ENCODE measurements around the gene AKAP9.
"Not testable (repeated sequence)": the region's sequence is repeated elsewhere in the genome, so short reads cannot be mapped to it uniquely, and the experiment has no call there.

Gene AKAP9

GRCh38 chr7:91946549-91946948 lies 5.9 kb downstream of the AKAP9 start:
- no peak for DNase-seq (ENCODE audit: low spot score)

- no peak for DNase-seq (ENCODE audit: low spot score)
These were observed 7.3 kb downstream of the AKAP9 start for GRCh38 chr7:91947948-91948347.

GRCh38 chr7:91949221-91950009 lies 8.8 kb downstream of the AKAP9 start:
- no peak for DNase-seq (ENCODE audit: low spot score)

GRCh38 chr7:91953618-91954017 lies 13.0 kb downstream of the AKAP9 start:
- no peak for DNase-seq (ENCODE audit: low spot score)

GRCh38 chr7:91956464-91956863 lies 15.8 kb downstream of the AKAP9 start:
- not testable (repeated sequence) for DNase-seq (ENCODE audit: low spot score)

- DNase-seq (ENCODE audit: low spot score): no peak
These were observed 16.6 kb downstream of the AKAP9 start for GRCh38 chr7:91957232-91957631.

GRCh38 chr7:91957823-91958222 lies 17.2 kb downstream of the AKAP9 start:
- no peak for DNase-seq (ENCODE audit: low spot score)

GRCh38 chr7:91959023-91959422 lies 18.4 kb downstream of the AKAP9 start:
- no peak for DNase-seq (ENCODE audit: low spot score)

GRCh38 chr7:91961816-91962215 lies 21.2 kb downstream of the AKAP9 start:
- no peak for DNase-seq (ENCODE audit: low spot score)

GRCh38 chr7:91962419-91962818 lies 21.8 kb downstream of the AKAP9 start:
- DNase-seq (ENCODE audit: low spot score): no peak

- not testable (repeated sequence) for DNase-seq (ENCODE audit: low spot score)
These were observed 26.9 kb downstream of the AKAP9 start for GRCh38 chr7:91967513-91967912.

- DNase-seq (ENCODE audit: low spot score): no peak
These were observed 33.0 kb downstream of the AKAP9 start for GRCh38 chr7:91973639-91974038.

- DNase-seq (ENCODE audit: low spot score): no peak
These were observed 33.4 kb downstream of the AKAP9 start for GRCh38 chr7:91974066-91974465.

- no peak for DNase-seq (ENCODE audit: low spot score)
These were observed 36.1 kb downstream of the AKAP9 start for GRCh38 chr7:91976743-91977142.

GRCh38 chr7:91979590-91979989 lies 38.9 kb downstream of the AKAP9 start:
- no peak for DNase-seq (ENCODE audit: low spot score)

- DNase-seq (ENCODE audit: low spot score): not testable (repeated sequence)
These were observed 41.7 kb downstream of the AKAP9 start for GRCh38 chr7:91982352-91982751.

GRCh38 chr7:91988213-91988612 lies 47.6 kb downstream of the AKAP9 start:
- DNase-seq (ENCODE audit: low spot score): no peak

GRCh38 chr7:91993976-91994375 lies 53.3 kb downstream of the AKAP9 start:
- no peak for DNase-seq (ENCODE audit: low spot score)

GRCh38 chr7:91995391-91996105 lies 54.9 kb downstream of the AKAP9 start:
- no peak for DNase-seq (ENCODE audit: low spot score)

GRCh38 chr7:91999631-92000565 lies 59.2 kb downstream of the AKAP9 start:
- DNase-seq (ENCODE audit: low spot score): no peak

GRCh38 chr7:92002720-92003119 lies 62.1 kb downstream of the AKAP9 start:
- no peak for DNase-seq (ENCODE audit: low spot score)

- no peak for DNase-seq (ENCODE audit: low spot score)
These were observed 65.4 kb downstream of the AKAP9 start for GRCh38 chr7:92006046-92006445.
